H1 (cell line): Measurements from ENCODE around the gene RTN4IP1. TPM values are rescaled to one million over a fixed set of nuclear protein-coding genes. Genes with fewer than 3 reads are reported as not detected.

Experiments used
- CBX8 ChIP-seq: fragments of 300-800, 300-1000 bp; sonication (generic); IDR thresholded peaks from 2 replicates; pipeline ENCODE4 v1.7.1; 2016; ENCODE audit warnings: low read depth, low read length, borderline replicate concordance
- CHD7 ChIP-seq: fragments of 300-600 bp; sonication (generic); IDR thresholded peaks from 2 replicates; pipeline ENCODE4 v1.7.1; 2012; ENCODE audit warnings: low read length, moderate library complexity, mild to moderate bottlenecking, inconsistent platforms; ENCODE audit not compliant: insufficient replicate concordance
- FOSL1 ChIP-seq: IDR thresholded peaks from 2 replicates; pipeline ENCODE4 v1.6.1; 2011; ENCODE audit warnings: mild to moderate bottlenecking, low read depth, low read length, moderate library complexity; ENCODE audit not compliant: insufficient read depth
- GABPA ChIP-seq: IDR thresholded peaks from 2 replicates; pipeline ENCODE4 v1.6.1; 2011; ENCODE audit warnings: mild to moderate bottlenecking, low read length, moderate library complexity, borderline replicate concordance; ENCODE audit not compliant: insufficient read depth
- KDM5A ChIP-seq: fragments of 200-600 bp; IDR thresholded peaks from 2 replicates; pipeline ENCODE4 v1.7.1; 2012; ENCODE audit warnings: mild to moderate bottlenecking, low read length, inconsistent platforms, mixed read lengths
- NANOG ChIP-seq: IDR thresholded peaks from 2 replicates; pipeline ENCODE4 v1.6.1; 2011; ENCODE audit warnings: low read length, low read depth, mild to moderate bottlenecking, inconsistent platforms; ENCODE audit not compliant: insufficient read depth, poor library complexity, severe bottlenecking
- RAD21 ChIP-seq, 2 experiments: IDR thresholded peaks in 1 of 2; conservative IDR thresholded peaks in 1 of 2; 2 replicates each; pipeline ENCODE4 v1.6.1; 2011; ENCODE audit warnings: low read depth in 2 of 2, low read length in 2 of 2, improper control_type of control experiment in 1 of 2, inconsistent platforms in 1 of 2, mild to moderate bottlenecking in 1 of 2, moderate library complexity in 1 of 2
- SP1 ChIP-seq: IDR thresholded peaks from 2 replicates; pipeline ENCODE4 v1.6.1; 2011; ENCODE audit warnings: low read depth, low read length
- SRF ChIP-seq: IDR thresholded peaks from 2 replicates; pipeline ENCODE4 v1.6.1; 2011; ENCODE audit warnings: mild to moderate bottlenecking, low read depth, low read length, moderate library complexity
- TAF7 ChIP-seq: optimal IDR thresholded peaks from 2 replicates; pipeline ENCODE3; 2011; ENCODE audit warnings: low read depth, mild to moderate bottlenecking, inconsistent platforms, low read length, moderate library complexity, borderline replicate concordance
- polyA plus RNA-seq, 7 experiments: library from polyadenylated mRNA; depleted of rRNA in 3 of 7; stranded (reverse) in 5 of 7; unstranded in 2 of 7; fragments of >200 nt in 5 of 7; fragments of 200-250 nt in 2 of 7; gene quantifications; 1 replicate in 5 of 7; 2 replicates in 1 of 7; 4 replicates in 1 of 7; pipeline versions ENCODE4 v1.2.1 to v1.2.3, GENCODE V29; 2011 to 2013; ENCODE audit warnings: missing spikeins in 2 of 7, mixed read lengths in 2 of 7
- total RNA-seq: library from RNA; stranded (reverse); fragmentation: NEBNext Ultra II Directional; extraction: Animal tissue kit (Norgen Biotek cat#: 25700); gene quantifications from 2 replicates; pipeline ENCODE4 v1.2.1, GENCODE V29; 2021

RTN4IP1 gene
- total and polyA plus RNA-seq, 2 of the 8 experiments (the other 6 are each of a cell fraction or from before 2014, with no cell fraction given) = 14.6 to 19.5 TPM

GRCh38 chr6:106629103-106629858 lies at the start of gene RTN4IP1, which contains the start of gene QRSL1 (continued):
- TF ChIP-seq FOSL1 (no peak), KDM5A (peak; percentile 99), SRF (no peak), CBX8 (no peak), SP1 (peak; percentile 98), CHD7 (no peak), RAD21 (IDR thresholded peaks at IDR 0.05 in 1 of 2, conservative IDR thresholded peaks at IDR 0.05 in 1 of 2; ENCODE audit: low read depth in 2 of 2, low read length in 2 of 2) (no peak; a peak in 1 of 4 replicates), GABPA (no peak), TAF7 (no peak), NANOG (no peak)
